NCI-H128 (cell line): ENCODE results near the gene DDX24.
A peak's percentile ranks its signal among the peaks of the same experiment; 100 is the strongest.

Experiments
- DNase-seq: peaks from one replicate; lab custom pipeline; 2025; ENCODE audit not compliant: unreplicated experiment; lab: John Stamatoyannopoulos, UW

DDX24 gene

GRCh38 chr14:94015223-94015622 is 65.8 kb downstream of the DDX24 start:
- DNase-seq = no peak

GRCh38 chr14:94014382-94014781 is 66.6 kb downstream of the DDX24 start:
- no peak for DNase-seq

- DNase-seq = no peak
These were observed 69.2 kb downstream of the DDX24 start for GRCh38 chr14:94011795-94012194.

- DNase-seq = no peak
These were observed 70.4 kb downstream of the DDX24 start for GRCh38 chr14:94010625-94011024.

GRCh38 chr14:94009767-94010166 is 71.2 kb downstream of the DDX24 start:
- no peak for DNase-seq

GRCh38 chr14:94008234-94008633 is 72.8 kb downstream of the DDX24 start:
- DNase-seq = no peak

GRCh38 chr14:94005324-94006073 is 75.5 kb downstream of the DDX24 start:
- no peak for DNase-seq

- no peak for DNase-seq
These were observed 77.0 kb downstream of the DDX24 start for GRCh38 chr14:94004015-94004414.

GRCh38 chr14:94003397-94003796 is 77.6 kb downstream of the DDX24 start:
- DNase-seq = no peak

GRCh38 chr14:94001501-94002396 is 79.3 kb downstream of the DDX24 start:
- DNase-seq = peak; percentile 20

GRCh38 chr14:94001016-94001415 is 80.0 kb downstream of the DDX24 start:
- DNase-seq = no peak

GRCh38 chr14:94000267-94000666 is 80.7 kb downstream of the DDX24 start:
- no peak for DNase-seq

GRCh38 chr14:93999573-93999972 is 81.4 kb downstream of the DDX24 start:
- DNase-seq = no peak

- no peak for DNase-seq
These were observed 82.1 kb downstream of the DDX24 start for GRCh38 chr14:93998871-93999403.
